Measurements from ENCODE around the gene TXNRD2. TPM values are rescaled to one million over a fixed set of nuclear protein-coding genes. Genes with fewer than 3 reads are reported as not detected.

TXNRD2 gene
- total RNA-seq, 1 donor from 2014 or later: 50.4 TPM

GRCh38 chr22:19849835-19850762 is 91.5 kb downstream of the TXNRD2 start:
- TF ChIP-seq CTCF (IDR thresholded peaks at IDR 0.05; ENCODE audit: insufficient read depth, low read length, poor library complexity, severe bottlenecking): no peak
- Histone ChIP-seq H3K36me3 (ENCODE audit: control insufficient read depth, insufficient read depth, low read length) (peaks cover 3% of the 10 kb centered on the region), H3K27me3 (ENCODE audit: control insufficient read depth, insufficient read depth, low read length) (no peaks in the 10 kb centered on the region), H3K4me3 (ENCODE audit: low read depth, low read length) (no peak overlapping the region)
- DNase-seq (ENCODE audit: low read depth): no peak

GRCh38 chr22:19848298-19849224 is 93.1 kb downstream of the TXNRD2 start:
- no peak overlapping the region for H3K4me3 ChIP-seq (ENCODE audit: low read depth, low read length)
- H3K27me3 ChIP-seq (ENCODE audit: control insufficient read depth, insufficient read depth, low read length): no peaks in the 10 kb centered on the region
- peaks cover 3% of the 10 kb centered on the region for H3K36me3 ChIP-seq (ENCODE audit: control insufficient read depth, insufficient read depth, low read length)
- DNase-seq (ENCODE audit: low read depth): no peak
- no peak for TF ChIP-seq CTCF (IDR thresholded peaks at IDR 0.05; ENCODE audit: insufficient read depth, low read length, poor library complexity, severe bottlenecking)

GRCh38 chr22:19847345-19847632 is 94.3 kb downstream of the TXNRD2 start:
- Histone ChIP-seq H3K27me3 (ENCODE audit: control insufficient read depth, insufficient read depth, low read length) (no peaks in the 10 kb centered on the region), H3K4me3 (ENCODE audit: low read depth, low read length) (no peak overlapping the region), H3K36me3 (ENCODE audit: control insufficient read depth, insufficient read depth, low read length) (peaks cover 3% of the 10 kb centered on the region)
- TF ChIP-seq CTCF (IDR thresholded peaks at IDR 0.05; ENCODE audit: insufficient read depth, low read length, poor library complexity, severe bottlenecking): no peak
- no peak for DNase-seq (ENCODE audit: low read depth)

GRCh38 chr22:19846620-19847344 is 94.8 kb downstream of the TXNRD2 start:
- DNase-seq (ENCODE audit: low read depth): no peak
- Histone ChIP-seq H3K27me3 (ENCODE audit: control insufficient read depth, insufficient read depth, low read length) (no peaks in the 10 kb centered on the region), H3K4me3 (ENCODE audit: low read depth, low read length) (no peak overlapping the region), H3K36me3 (ENCODE audit: control insufficient read depth, insufficient read depth, low read length) (peaks cover 3% of the 10 kb centered on the region)
- TF ChIP-seq CTCF (IDR thresholded peaks at IDR 0.05; ENCODE audit: insufficient read depth, low read length, poor library complexity, severe bottlenecking): no peak

- no peaks in the 10 kb centered on the region for H3K27me3 ChIP-seq (ENCODE audit: control insufficient read depth, insufficient read depth, low read length)
- DNase-seq (ENCODE audit: low read depth): no peak
- peaks cover under 1% of the 10 kb centered on the region for H3K36me3 ChIP-seq (ENCODE audit: control insufficient read depth, insufficient read depth, low read length)
- H3K4me3 ChIP-seq (ENCODE audit: low read depth, low read length): no peak overlapping the region
- no peak for TF ChIP-seq CTCF (IDR thresholded peaks at IDR 0.05; ENCODE audit: insufficient read depth, low read length, poor library complexity, severe bottlenecking)
Observed at GRCh38 chr22:19845054-19845722, 96.4 kb downstream of the TXNRD2 start.
